Natural killer cell (primary cell): ENCODE measurements around the gene RBM19. TPM values are rescaled to one million over a fixed set of nuclear protein-coding genes. Genes with fewer than 3 reads are reported as not detected.

ENCODE experiments used
- ATAC-seq, 3 donors: fragments of 150-1000 bp in 2 of 3; fragments of 200-7000 bp in 1 of 3; cut with Tn5 transposase; 1 replicate in 1 of 3; 2 replicates in 2 of 3; pipeline ENCODE4 v1.10.0; 2021; ENCODE audit warnings: mild to moderate bottlenecking in 2 of 3, moderate library complexity in 2 of 3
- DNase-seq, 2 donors: peaks; one replicate each; pipeline versions ENCODE4 v3.0.0 to v3.0.0-alpha.2; 2013 to 2021; ENCODE audit warnings: mixed read lengths in 1 of 2
- H3K27ac ChIP-seq: one replicate; pipeline ENCODE4 v1.5.1; 2013; ENCODE audit warnings: mild to moderate bottlenecking, low read length
- H3K27me3 ChIP-seq: one replicate; pipeline ENCODE4 v1.6.1; 2013; ENCODE audit warnings: low read length; ENCODE audit not compliant: control insufficient read depth, insufficient read depth
- H3K36me3 ChIP-seq: one replicate; pipeline ENCODE4 v1.6.1; 2013; ENCODE audit warnings: low read length; ENCODE audit not compliant: control insufficient read depth, insufficient read depth
- H3K4me1 ChIP-seq: one replicate; pipeline ENCODE4 v1.6.1; 2013; ENCODE audit warnings: low read length; ENCODE audit not compliant: control insufficient read depth, insufficient read depth
- H3K4me3 ChIP-seq: one replicate; pipeline ENCODE4 v1.5.1; 2013; ENCODE audit warnings: low read length
- H3K9me3 ChIP-seq: one replicate; pipeline ENCODE4 v1.6.1; 2013; ENCODE audit warnings: low read length; ENCODE audit not compliant: control insufficient read depth, insufficient read depth
- H3K27ac Mint-ChIP-seq, 2 donors: one replicate each; pipeline ENCODE4 v1.8.0; 2022; ENCODE audit warnings: mild to moderate bottlenecking in 2 of 2, mixed read lengths in 2 of 2, moderate library complexity in 1 of 2
- H3K27me3 Mint-ChIP-seq, 2 donors: one replicate each; pipeline ENCODE4 v1.8.0; 2022; ENCODE audit warnings: low read depth in 2 of 2, mixed read lengths in 2 of 2
- H3K36me3 Mint-ChIP-seq: one replicate; pipeline ENCODE4 v1.8.0; 2022; ENCODE audit warnings: mixed read lengths
- H3K4me1 Mint-ChIP-seq, 2 donors: one replicate each; pipeline ENCODE4 v1.8.0; 2022; ENCODE audit warnings: mixed read lengths in 2 of 2
- H3K4me3 Mint-ChIP-seq: one replicate; pipeline ENCODE4 v1.8.0; 2022; ENCODE audit warnings: mild to moderate bottlenecking, moderate library complexity, mixed read lengths
- H3K9me3 Mint-ChIP-seq, 2 donors: one replicate each; pipeline ENCODE4 v1.8.0; 2022; ENCODE audit warnings: mixed read lengths in 2 of 2
- CTCF ChIP-seq: fragments of 200-600 bp; IDR thresholded peaks from one replicate; pipeline ENCODE4 v1.8.0; 2022; ENCODE audit warnings: antibody characterized with exemption
- WGBS: methylation state at CpG from one replicate; pipeline ENCODE4 v1.1.7; 2013; ENCODE audit warnings: missing lambda C conversion rate; ENCODE audit not compliant: insufficient coverage; 5-methylcytosine and 5-hydroxymethylcytosine counted together
- intact Hi-C: fragments of 100-400 bp; cut with micrococcal nuclease; formaldehyde crosslinking; loops from one replicate; pipeline ENCODE4 v1.14.2; 2022
- total RNA-seq, 4 donors: library from RNA; stranded (reverse); fragments of 120-200 nt in 1 of 4; gene quantifications; one replicate each; pipeline versions ENCODE4 v1.2.3 to v1.2.4, GENCODE V29; 2013 to 2022

Gene RBM19
- total RNA-seq, 3 donors from 2014 or later (not counting 1 experiment from before 2014, with no cell fraction given), result 49.9 to 70.6 (median 60.9) TPM

GRCh38 chr12:113949321-113950305, 16.5 kb downstream of the RBM19 start:
- TF ChIP-seq CTCF, result no peak
- Histone ChIP-seq H3K27ac (no peak overlapping the region), H3K27me3 (no peaks in the 10 kb centered on the region), H3K4me1 (no peaks in the 10 kb centered on the region), H3K9me3 (no peaks in the 10 kb centered on the region), H3K36me3 (peaks cover 85% of the 10 kb centered on the region), H3K4me3 (no peak overlapping the region)
- ATAC-seq (no peak), DNase-seq (no peak)
- Mint-ChIP-seq H3K9me3 (no peaks in the 10 kb centered on the region), H3K27ac (no peak overlapping the region), H3K36me3 (peaks cover 17% of the 10 kb centered on the region), H3K4me3 (no peak overlapping the region), H3K27me3 (no peaks in the 10 kb centered on the region), H3K4me1 (no peaks in the 10 kb centered on the region)
- WGBS, result 92% methylated on average over 10 of the region's 10 CpGs
- intact Hi-C loops, result no loop called here

- DNase-seq, result no peak
- no peaks in the 10 kb centered on the region for H3K9me3 Mint-ChIP-seq
- no peak overlapping the region for H3K4me3 Mint-ChIP-seq
- H3K36me3 ChIP-seq, result peaks cover 76% of the 10 kb centered on the region
- no peak overlapping the region for H3K4me3 ChIP-seq
- H3K4me1 Mint-ChIP-seq, result no peaks in the 10 kb centered on the region
- 98% methylated on average over 17 of the region's 17 CpGs for WGBS
- intact Hi-C loops, result no loop called here
- no peak overlapping the region for H3K27ac Mint-ChIP-seq
- H3K4me1 ChIP-seq, result no peaks in the 10 kb centered on the region
- no peaks in the 10 kb centered on the region for H3K9me3 ChIP-seq
- H3K27me3 Mint-ChIP-seq, result no peaks in the 10 kb centered on the region
- peaks cover 17% of the 10 kb centered on the region for H3K36me3 Mint-ChIP-seq
- H3K27me3 ChIP-seq, result no peaks in the 10 kb centered on the region
- no peak for ATAC-seq
- TF ChIP-seq CTCF, result no peak
- no peak overlapping the region for H3K27ac ChIP-seq
Observed at GRCh38 chr12:113948151-113948914, 17.8 kb downstream of the RBM19 start.

- Histone ChIP-seq H3K27ac (no peak overlapping the region), H3K27me3 (no peaks in the 10 kb centered on the region), H3K36me3 (peaks cover 79% of the 10 kb centered on the region), H3K9me3 (no peaks in the 10 kb centered on the region), H3K4me1 (no peaks in the 10 kb centered on the region), H3K4me3 (no peak overlapping the region)
- ATAC-seq (no peak), DNase-seq (no peak)
- Mint-ChIP-seq H3K4me3 (no peak overlapping the region), H3K9me3 (no peaks in the 10 kb centered on the region), H3K4me1 (no peaks in the 10 kb centered on the region), H3K36me3 (peaks cover 17% of the 10 kb centered on the region), H3K27me3 (no peaks in the 10 kb centered on the region), H3K27ac (no peak overlapping the region)
- no peak for TF ChIP-seq CTCF
- WGBS, result 92% methylated on average over 8 of the region's 8 CpGs
- intact Hi-C loops, result no loop called here
Observed at GRCh38 chr12:113946175-113946574, 19.9 kb downstream of the RBM19 start.
